Measurements from ENCODE around the gene CBX4. TPM values are rescaled to one million over a fixed set of nuclear protein-coding genes. Genes with fewer than 3 reads are reported as not detected.

The CBX4 gene
- total and polyA plus RNA-seq, 2 donors from 2014 or later, result 7.1 to 26.8 TPM

- H3K9me3 ChIP-seq (ENCODE audit: control insufficient read depth in 2 of 3, insufficient read depth in 1 of 3, low read length in 3 of 3), result no peaks in the 10 kb centered on the region
- peaks cover 8% of the 10 kb centered on the region for H3K27me3 ChIP-seq (ENCODE audit: control insufficient read depth, insufficient read depth, low read length)
- peak overlapping the region in 1 of 3 donors; percentile 76 for H3K4me3 ChIP-seq (ENCODE audit: low read length in 3 of 3)
- no peak overlapping the region for H3K27ac ChIP-seq (ENCODE audit: low read depth in 2 of 2, low read length in 2 of 2)
- peaks cover 0 to 6% (median 0%) of the 10 kb centered on the region in 3 donors for H3K36me3 ChIP-seq (ENCODE audit: control insufficient read depth in 2 of 3, insufficient read depth in 3 of 3, low read length in 3 of 3)
- no peak for FAIRE-seq
- DNase-seq, result peak in 2 of 5 donors; percentile 74 to 76
- H3K4me1 ChIP-seq (ENCODE audit: control insufficient read depth in 2 of 3, insufficient read depth in 2 of 3, low read depth in 1 of 3, low read length in 3 of 3), result peaks cover 0 to 31% (median 10%) of the 10 kb centered on the region in 3 donors
- TF ChIP-seq, protein P1, sequence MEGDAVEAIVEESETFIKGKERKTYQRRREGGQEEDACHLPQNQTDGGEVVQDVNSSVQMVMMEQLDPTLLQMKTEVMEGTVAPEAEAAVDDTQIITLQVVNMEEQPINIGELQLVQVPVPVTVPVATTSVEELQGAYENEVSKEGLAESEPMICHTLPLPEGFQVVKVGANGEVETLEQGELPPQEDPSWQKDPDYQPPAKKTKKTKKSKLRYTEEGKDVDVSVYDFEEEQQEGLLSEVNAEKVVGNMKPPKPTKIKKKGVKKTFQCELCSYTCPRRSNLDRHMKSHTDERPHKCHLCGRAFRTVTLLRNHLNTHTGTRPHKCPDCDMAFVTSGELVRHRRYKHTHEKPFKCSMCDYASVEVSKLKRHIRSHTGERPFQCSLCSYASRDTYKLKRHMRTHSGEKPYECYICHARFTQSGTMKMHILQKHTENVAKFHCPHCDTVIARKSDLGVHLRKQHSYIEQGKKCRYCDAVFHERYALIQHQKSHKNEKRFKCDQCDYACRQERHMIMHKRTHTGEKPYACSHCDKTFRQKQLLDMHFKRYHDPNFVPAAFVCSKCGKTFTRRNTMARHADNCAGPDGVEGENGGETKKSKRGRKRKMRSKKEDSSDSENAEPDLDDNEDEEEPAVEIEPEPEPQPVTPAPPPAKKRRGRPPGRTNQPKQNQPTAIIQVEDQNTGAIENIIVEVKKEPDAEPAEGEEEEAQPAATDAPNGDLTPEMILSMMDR (IDR thresholded peaks at IDR 0.05; ENCODE audit: borderline replicate concordance, extremely low read depth, insufficient read depth), result no peak
- intact Hi-C loops (cut with DNase I), result no loop called here
- H3K9ac ChIP-seq (ENCODE audit: low read length in 3 of 3), result peak overlapping the region in 1 of 3 donors; percentile 71
Observed at GRCh38 chr17:79836510-79836971, 2.7 kb downstream of the CBX4 start.

DNA sequence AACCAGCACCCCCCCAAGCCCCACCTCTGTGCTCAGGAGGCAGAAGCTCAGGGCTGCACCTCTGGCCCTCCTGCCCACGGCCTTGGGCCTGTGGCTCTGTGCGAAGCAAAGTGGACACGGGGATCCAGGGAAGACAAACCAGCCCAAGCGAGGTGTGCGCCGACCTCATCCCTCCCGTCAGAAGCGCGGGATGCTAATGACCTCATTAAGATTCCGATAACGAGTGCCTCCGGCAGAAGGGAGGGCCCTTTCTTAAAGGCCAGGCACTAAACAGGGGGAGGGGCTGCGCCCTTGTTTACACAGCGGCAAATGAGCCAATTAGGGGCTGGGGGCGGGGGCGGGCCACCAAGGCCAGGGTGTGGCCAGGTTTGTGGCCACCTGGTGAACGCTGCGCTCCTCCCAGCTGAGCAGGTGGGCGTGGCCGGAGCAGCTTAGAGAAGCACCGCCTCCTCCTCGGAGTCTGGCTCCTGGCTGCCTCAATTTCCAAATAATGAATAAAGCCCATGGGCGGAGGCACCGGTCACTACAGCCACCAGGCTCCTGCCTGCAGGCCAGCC, 3.2 kb downstream of the CBX4 start:
- Histone ChIP-seq H3K4me3 (ENCODE audit: low read length in 3 of 3) (no peak overlapping the region), H3K36me3 (ENCODE audit: control insufficient read depth in 2 of 3, insufficient read depth in 3 of 3, low read length in 3 of 3) (peaks cover 0 to 6% (median 0%) of the 10 kb centered on the region in 3 donors), H3K4me1 (ENCODE audit: control insufficient read depth in 2 of 3, insufficient read depth in 2 of 3, low read depth in 1 of 3, low read length in 3 of 3) (peaks cover 0 to 31% (median 13%) of the 10 kb centered on the region in 3 donors), H3K9ac (ENCODE audit: low read length in 3 of 3) (no peak overlapping the region), H3K27me3 (ENCODE audit: control insufficient read depth, insufficient read depth, low read length) (peaks cover 6% of the 10 kb centered on the region), H3K9me3 (ENCODE audit: control insufficient read depth in 2 of 3, insufficient read depth in 1 of 3, low read length in 3 of 3) (no peaks in the 10 kb centered on the region), H3K27ac (ENCODE audit: low read depth in 2 of 2, low read length in 2 of 2) (no peak overlapping the region)
- intact Hi-C loops (cut with DNase I), result no loop called here
- FAIRE-seq, result no peak
- peak; percentile 59 to 91 (median 81) for DNase-seq
- TF ChIP-seq, protein P1 (IDR thresholded peaks at IDR 0.05; ENCODE audit: borderline replicate concordance, extremely low read depth, insufficient read depth), result no peak

DNA sequence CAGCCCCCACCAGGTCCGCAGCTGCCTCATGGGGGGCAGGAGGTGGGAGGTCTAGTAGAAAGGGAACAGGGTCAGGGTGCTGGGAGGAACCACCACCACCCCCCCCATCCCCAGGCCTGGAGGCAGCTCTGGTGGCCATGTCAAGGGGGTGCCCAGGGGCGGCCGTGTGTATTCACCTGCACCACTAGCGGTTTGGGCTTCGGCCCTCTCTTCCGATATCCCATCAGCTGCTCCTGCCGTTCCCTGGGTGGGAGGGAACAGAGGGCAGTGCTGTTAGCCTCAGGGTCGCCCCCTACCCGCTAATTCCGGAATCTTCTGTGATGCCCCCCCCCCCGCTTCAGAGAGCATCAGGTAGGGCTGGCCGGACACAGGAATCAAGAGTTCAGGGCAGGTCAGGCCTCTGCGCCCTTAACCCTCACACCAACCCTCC, 3.8 kb downstream of the CBX4 start:
- Histone ChIP-seq H3K4me1 (ENCODE audit: control insufficient read depth in 2 of 3, insufficient read depth in 2 of 3, low read depth in 1 of 3, low read length in 3 of 3) (peaks cover 0 to 28% (median 13%) of the 10 kb centered on the region in 3 donors), H3K27me3 (ENCODE audit: control insufficient read depth, insufficient read depth, low read length) (peaks cover 6% of the 10 kb centered on the region), H3K27ac (ENCODE audit: low read depth in 2 of 2, low read length in 2 of 2) (no peak overlapping the region), H3K4me3 (ENCODE audit: low read length in 3 of 3) (no peak overlapping the region), H3K9me3 (ENCODE audit: control insufficient read depth in 2 of 3, insufficient read depth in 1 of 3, low read length in 3 of 3) (no peaks in the 10 kb centered on the region), H3K36me3 (ENCODE audit: control insufficient read depth in 2 of 3, insufficient read depth in 3 of 3, low read length in 3 of 3) (peaks cover 0 to 6% (median 0%) of the 10 kb centered on the region in 3 donors), H3K9ac (ENCODE audit: low read length in 3 of 3) (no peak overlapping the region)
- TF ChIP-seq, protein P1 (IDR thresholded peaks at IDR 0.05; ENCODE audit: borderline replicate concordance, extremely low read depth, insufficient read depth), result no peak
- FAIRE-seq, result no peak
- intact Hi-C loops (cut with DNase I), result no loop called here
- peak in 2 of 5 donors; percentile 39 to 77 for DNase-seq
